AG10803 (cell line): ENCODE data around the gene NOS2.

ENCODE experiments used
- DNase-seq: peaks from one replicate; pipeline ENCODE4 v3.0.0; 2010; ENCODE audit warnings: low read depth
- H3K4me3 ChIP-seq: 2 replicates; pipeline ENCODE4 v1.5.1; 2011; ENCODE audit warnings: mild to moderate bottlenecking, low read length, control low read depth
- TF ChIP-seq, protein P1 (sequence below): conservative IDR thresholded peaks from 2 replicates; pipeline ENCODE4 v1.5.1; 2011; ENCODE audit warnings: mild to moderate bottlenecking, low read length, control low read depth, inconsistent platforms

Gene NOS2

DNA sequence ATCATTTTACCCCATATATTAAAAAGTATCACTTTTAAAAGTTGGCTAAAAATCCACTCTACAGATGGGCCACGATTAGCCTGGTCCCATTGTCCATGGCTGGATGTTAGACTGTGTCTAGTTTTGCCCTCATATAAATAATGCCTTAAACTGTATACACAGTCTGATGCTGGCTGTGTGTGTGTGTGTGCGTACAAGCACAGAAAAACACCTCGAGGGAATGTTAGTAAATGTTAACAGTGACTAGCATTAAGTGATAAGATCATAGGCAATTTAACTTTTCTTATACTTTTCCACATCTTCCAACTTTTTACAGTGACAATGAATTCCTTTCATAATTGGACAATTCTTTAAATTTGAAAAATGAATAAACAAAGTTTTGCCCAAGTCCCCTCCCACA is 8.2 kb downstream of the NOS2 start:
- no peak for DNase-seq
- TF ChIP-seq, protein P1, sequence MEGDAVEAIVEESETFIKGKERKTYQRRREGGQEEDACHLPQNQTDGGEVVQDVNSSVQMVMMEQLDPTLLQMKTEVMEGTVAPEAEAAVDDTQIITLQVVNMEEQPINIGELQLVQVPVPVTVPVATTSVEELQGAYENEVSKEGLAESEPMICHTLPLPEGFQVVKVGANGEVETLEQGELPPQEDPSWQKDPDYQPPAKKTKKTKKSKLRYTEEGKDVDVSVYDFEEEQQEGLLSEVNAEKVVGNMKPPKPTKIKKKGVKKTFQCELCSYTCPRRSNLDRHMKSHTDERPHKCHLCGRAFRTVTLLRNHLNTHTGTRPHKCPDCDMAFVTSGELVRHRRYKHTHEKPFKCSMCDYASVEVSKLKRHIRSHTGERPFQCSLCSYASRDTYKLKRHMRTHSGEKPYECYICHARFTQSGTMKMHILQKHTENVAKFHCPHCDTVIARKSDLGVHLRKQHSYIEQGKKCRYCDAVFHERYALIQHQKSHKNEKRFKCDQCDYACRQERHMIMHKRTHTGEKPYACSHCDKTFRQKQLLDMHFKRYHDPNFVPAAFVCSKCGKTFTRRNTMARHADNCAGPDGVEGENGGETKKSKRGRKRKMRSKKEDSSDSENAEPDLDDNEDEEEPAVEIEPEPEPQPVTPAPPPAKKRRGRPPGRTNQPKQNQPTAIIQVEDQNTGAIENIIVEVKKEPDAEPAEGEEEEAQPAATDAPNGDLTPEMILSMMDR = no peak
- H3K4me3 ChIP-seq = no peak overlapping the region

DNA sequence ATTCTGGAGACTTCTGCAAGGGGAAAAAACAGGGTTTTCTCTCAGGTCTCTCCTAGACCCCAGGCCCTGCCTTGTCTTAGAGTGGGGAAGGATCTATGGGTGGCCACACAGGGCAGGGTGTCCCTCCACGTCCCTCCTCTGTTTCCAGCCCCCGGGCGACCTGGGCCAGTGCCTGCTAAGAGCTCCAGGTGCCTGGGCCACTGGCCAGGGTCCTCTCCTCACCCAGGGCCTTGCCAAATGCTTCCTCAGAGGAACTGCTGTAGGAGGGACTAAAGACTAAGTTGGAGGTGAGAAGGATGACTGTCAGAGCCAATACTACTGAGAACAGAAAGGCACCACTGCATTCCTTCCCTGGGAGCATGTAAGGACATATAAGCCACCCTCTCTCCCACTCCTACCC is 11.4 kb downstream of the NOS2 start:
- TF ChIP-seq, protein P1 = no peak

DNA sequence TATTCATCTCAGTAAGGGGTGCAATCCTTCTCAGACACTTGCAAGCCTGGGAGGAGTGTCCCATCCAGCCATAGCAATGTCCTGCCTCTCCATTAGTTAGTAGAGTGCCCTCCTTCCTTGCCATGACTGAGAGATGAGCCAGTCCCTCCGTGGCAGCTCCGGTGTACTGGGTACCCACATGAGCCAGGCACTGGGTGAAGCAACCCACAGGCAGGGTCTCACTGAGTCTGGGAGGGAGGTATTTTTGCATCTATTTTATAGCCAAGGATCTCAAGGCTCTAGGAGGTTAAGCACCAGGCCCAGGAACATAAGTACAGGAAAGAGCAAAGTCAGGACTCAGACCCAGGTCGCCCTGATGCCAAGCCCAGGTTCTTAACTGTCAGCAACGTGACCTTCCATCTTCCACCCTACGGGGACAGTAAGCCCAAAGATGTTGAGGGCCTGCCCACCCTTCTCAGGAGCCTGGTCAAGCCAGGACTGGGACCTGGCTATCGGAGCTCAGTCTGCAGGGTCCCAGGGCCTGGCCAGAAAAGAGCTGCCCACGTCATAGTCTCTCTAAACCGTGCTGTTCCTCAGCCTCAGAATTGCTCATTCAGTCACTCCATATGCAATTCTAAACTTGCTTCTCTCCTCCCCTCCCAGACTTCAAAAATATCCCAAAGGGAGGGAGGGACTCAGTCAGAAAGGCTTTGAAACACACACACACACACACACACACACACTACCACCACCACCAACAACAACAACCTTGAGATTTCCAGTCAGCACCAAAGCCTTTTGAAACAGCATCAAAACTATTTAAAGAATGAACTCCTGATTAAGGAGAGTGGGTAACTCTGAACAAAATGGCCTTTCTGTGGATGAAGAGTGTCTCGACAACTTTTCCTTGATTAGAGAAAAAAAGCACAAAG is 16.6 kb downstream of the NOS2 start:
- TF ChIP-seq, protein P1 = no peak
- no peak overlapping the region for H3K4me3 ChIP-seq
- peak; percentile 26 for DNase-seq

More for the DNA sequence above, 11.4 kb downstream of the NOS2 start:
- H3K4me3 ChIP-seq = no peak overlapping the region
- no peak for DNase-seq

DNA sequence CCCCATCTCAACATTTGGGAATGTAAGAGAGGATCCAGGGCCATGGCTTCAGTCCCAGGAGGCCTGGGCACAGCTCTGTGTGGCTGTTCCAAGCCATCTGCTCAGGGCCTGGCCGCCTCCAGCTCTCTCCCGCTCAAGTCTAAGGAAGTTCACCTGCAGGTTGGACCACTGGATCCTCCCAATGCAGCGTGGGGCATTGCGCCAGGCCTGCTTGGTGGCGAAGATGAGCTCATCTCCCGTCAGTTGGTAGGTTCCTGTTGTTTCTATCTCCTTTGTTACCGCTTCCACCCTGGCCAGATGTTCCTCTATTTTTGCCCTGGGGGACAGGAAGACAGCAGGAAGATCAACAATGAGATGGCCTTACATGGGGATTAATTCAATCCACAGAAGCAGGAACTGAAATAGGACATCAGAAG is 17.5 kb downstream of the NOS2 start:
- no peak for DNase-seq
- TF ChIP-seq, protein P1 = no peak
- no peak overlapping the region for H3K4me3 ChIP-seq

DNA sequence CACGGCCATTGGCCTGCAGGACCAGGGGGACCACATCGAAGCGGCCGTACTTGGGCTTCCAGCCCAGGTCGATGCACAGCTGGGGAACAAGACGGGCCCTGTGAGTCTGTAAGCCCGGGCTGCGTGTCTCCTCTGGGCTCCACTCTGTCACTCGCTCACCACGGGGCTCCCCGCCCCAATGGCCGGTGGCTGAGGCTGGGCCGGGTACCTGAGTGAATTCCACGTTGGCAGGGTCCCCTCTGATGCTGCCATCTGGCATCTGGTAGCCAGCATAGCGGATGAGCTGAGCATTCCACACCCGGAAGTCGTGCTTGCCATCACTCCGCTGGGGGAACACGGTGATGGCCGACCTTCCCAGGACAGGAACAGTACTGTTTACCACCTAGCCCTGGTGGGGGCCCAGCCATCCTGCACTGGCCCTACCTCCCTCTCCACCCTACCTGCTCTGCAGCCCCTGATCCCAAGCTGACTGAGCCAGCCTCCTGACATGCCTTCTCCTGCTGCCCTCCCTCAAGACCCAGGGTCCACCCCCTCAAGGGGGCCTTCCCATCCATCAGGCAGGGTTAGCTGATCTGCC is 19.4 kb downstream of the NOS2 start:
- TF ChIP-seq, protein P1 = no peak

DNA sequence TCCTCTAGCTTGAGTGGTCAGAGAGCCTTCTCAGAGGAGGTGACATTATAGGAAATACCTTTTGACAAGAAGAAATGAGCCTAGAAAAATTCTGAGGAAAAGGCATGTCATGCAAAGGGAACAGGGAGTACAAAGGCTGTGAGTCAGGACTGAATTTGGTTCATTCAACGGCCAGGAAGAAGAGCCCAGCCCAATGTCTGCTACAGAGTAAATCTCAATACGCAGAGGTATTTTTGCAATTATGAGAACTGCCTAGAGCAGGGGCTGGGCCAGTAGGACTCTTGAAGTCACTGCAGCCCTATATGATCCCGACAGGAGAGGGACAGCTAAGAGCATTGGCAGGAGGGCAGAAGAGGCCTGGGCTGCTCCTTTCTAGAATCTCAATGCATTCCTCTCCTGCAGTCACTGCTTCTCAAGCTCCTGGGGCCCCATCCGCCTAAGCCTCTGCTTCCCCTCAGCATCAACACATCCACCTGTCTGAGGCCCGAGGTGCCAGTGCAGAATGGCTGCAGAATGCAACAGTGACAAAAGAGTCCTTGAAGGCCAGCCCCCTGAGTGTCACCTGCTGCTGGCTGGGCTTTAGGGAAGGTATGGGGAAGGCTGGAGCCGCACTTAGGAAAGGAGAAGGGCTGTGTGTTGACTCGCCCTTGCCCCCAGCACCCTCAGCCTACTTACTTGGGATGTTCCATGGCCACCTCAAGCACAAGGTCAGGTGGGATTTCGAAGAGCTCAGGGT is 20.1 kb downstream of the NOS2 start:
- H3K4me3 ChIP-seq = no peak overlapping the region
- TF ChIP-seq, protein P1 = no peak
- DNase-seq = no peak

More for the DNA sequence above, 19.4 kb downstream of the NOS2 start:
- DNase-seq = no peak
- no peak overlapping the region for H3K4me3 ChIP-seq
